ENCODE results near the gene RADIL.
A peak's percentile ranks its signal among the peaks of the same experiment; 100 is the strongest.

DNA sequence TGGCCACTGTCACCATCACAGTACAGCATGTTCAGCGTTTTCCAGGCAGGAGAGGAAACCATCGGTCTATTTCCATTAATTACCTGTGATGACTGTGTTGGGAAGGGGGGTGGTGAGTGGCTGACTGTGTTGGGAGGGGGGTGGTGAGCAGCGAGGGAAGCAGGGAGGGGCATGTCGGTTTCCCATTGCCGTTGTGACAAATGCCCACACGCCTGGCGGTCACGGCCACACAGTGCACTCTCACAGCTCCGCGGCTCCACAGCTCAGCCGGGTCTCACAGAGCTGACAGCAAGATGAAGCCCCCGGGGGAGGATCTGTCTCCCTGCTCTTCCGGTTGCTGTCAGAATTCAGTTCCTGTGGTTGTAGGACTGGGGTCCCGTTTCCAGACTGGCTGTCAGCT is 69.1 kb downstream of the RADIL start:
- TF ChIP-seq, protein P1, sequence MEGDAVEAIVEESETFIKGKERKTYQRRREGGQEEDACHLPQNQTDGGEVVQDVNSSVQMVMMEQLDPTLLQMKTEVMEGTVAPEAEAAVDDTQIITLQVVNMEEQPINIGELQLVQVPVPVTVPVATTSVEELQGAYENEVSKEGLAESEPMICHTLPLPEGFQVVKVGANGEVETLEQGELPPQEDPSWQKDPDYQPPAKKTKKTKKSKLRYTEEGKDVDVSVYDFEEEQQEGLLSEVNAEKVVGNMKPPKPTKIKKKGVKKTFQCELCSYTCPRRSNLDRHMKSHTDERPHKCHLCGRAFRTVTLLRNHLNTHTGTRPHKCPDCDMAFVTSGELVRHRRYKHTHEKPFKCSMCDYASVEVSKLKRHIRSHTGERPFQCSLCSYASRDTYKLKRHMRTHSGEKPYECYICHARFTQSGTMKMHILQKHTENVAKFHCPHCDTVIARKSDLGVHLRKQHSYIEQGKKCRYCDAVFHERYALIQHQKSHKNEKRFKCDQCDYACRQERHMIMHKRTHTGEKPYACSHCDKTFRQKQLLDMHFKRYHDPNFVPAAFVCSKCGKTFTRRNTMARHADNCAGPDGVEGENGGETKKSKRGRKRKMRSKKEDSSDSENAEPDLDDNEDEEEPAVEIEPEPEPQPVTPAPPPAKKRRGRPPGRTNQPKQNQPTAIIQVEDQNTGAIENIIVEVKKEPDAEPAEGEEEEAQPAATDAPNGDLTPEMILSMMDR (optimal IDR thresholded peaks at IDR 0.05 in 1 of 3, IDR thresholded peaks at IDR 0.05 in 1 of 3, conservative IDR thresholded peaks at IDR 0.05 in 1 of 3; ENCODE audit: extremely low read depth in 1 of 3, insufficient read depth in 2 of 3, low read length in 3 of 3): peak in 1 of 3 experiments; percentile 7
- TF ChIP-seq EZH2 (IDR thresholded peaks at IDR 0.05; ENCODE audit: low read length): no peak

All from keratinocyte (primary cell).